Measurements from ENCODE around the gene OVCA2. TPM values are rescaled to one million over a fixed set of nuclear protein-coding genes. Genes with fewer than 3 reads are reported as not detected.

Gene OVCA2
- total and polyA plus RNA-seq, 2 donors (not counting 3 experiments of a cell fraction or from before 2014, with no cell fraction given): 41.3 to 84.2 TPM

GRCh38 chr17:2077040-2077439 is 35.2 kb downstream of the OVCA2 start:
- Histone ChIP-seq H4K20me1 (replicated peaks; ENCODE audit: control insufficient read depth, extremely low read depth, insufficient read depth, low read length) (no peaks in the 10 kb centered on the region), H3K36me3 (ENCODE audit: control insufficient read depth in 2 of 2, extremely low read depth in 1 of 2, insufficient read depth in 2 of 2, low read length in 2 of 2) (peaks cover 3 to 16% of the 10 kb centered on the region in 2 experiments), H3K9me1 (replicated peaks; ENCODE audit: control insufficient read depth, extremely low read depth, insufficient read depth, low read length) (no peaks in the 10 kb centered on the region), H3K27ac (ENCODE audit: insufficient read depth, low read depth, low read length) (no peak overlapping the region), H3K4me2 (ENCODE audit: insufficient read depth, low read length) (no peak overlapping the region), H3K4me1 (ENCODE audit: control insufficient read depth, extremely low read depth, insufficient read depth, low read length) (peaks cover 12% of the 10 kb centered on the region), H3K4me3 (replicated peaks in 1 of 3; ENCODE audit: insufficient read depth in 1 of 3, low read depth in 1 of 3, low read length in 3 of 3) (no peak overlapping the region), H3K9me3 (replicated peaks; ENCODE audit: control insufficient read depth, insufficient read depth, low read length) (no peaks in the 10 kb centered on the region), H2AFZ (ENCODE audit: low read depth, low read length) (no peak overlapping the region), H3K9ac (replicated peaks; ENCODE audit: extremely low read depth, insufficient read depth, low read length) (no peak overlapping the region), H3K79me2 (ENCODE audit: control insufficient read depth, insufficient read depth, low read length) (no peaks in the 10 kb centered on the region), H3K27me3 (ENCODE audit: control insufficient read depth in 2 of 2, insufficient read depth in 2 of 2, low read length in 2 of 2) (no peaks in the 10 kb centered on the region)
- ChIA-PET CTCF (interaction anchor here (0.6 to 1.4 kb wide), 2 partner anchors 8 to 168 kb away, joined by 3 to 4 read pairs; no protein-coding TSS in a partner anchor), POLR2A (no interaction called here)
- DNase-seq (ENCODE audit: low read depth, low spot score) (no peak), FAIRE-seq (no peak)
- dilution Hi-C loops (cut with MboI; ENCODE audit: extremely low pct_ligation_motif_present, low sequenced_read_pairs) (no loop called here), intact Hi-C loops (cut with micrococcal nuclease) (no loop called here)
- no TSS peak for BruUV-seq (replicated peaks)
- TF ChIP-seq EZH2 (IDR thresholded peaks at IDR 0.05; ENCODE audit: borderline replicate concordance, low read depth, low read length, severe bottlenecking): no peak
- TF ChIP-seq FOS (IDR thresholded peaks at IDR 0.05; ENCODE audit: borderline replicate concordance, insufficient read depth, low read length): no peak
- TF ChIP-seq POLR2AphosphoS5 (IDR thresholded peaks at IDR 0.05; ENCODE audit: insufficient read depth, low read depth, low read length): no peak
- TF ChIP-seq CTCF (IDR thresholded peaks at IDR 0.05; ENCODE audit: extremely low read depth in 1 of 2, insufficient read depth in 1 of 2, low read depth in 1 of 2, low read length in 2 of 2): no peak
- no peak for TF ChIP-seq GATA2 (IDR thresholded peaks at IDR 0.05; ENCODE audit: insufficient read depth, insufficient read length, low read depth, low read length)
- no peak for TF ChIP-seq POLR2A (IDR thresholded peaks at IDR 0.05; ENCODE audit: low read depth, low read length)
- TF ChIP-seq MAX (IDR thresholded peaks at IDR 0.05; ENCODE audit: insufficient read depth, insufficient read length): no peak
- TF ChIP-seq MYC (IDR thresholded peaks at IDR 0.05; ENCODE audit: low read depth, low read length): no peak
- TF ChIP-seq JUN (IDR thresholded peaks at IDR 0.05; ENCODE audit: borderline replicate concordance, insufficient read depth, insufficient read length, low read depth): no peak

All from endothelial cell of umbilical vein (primary cell).